ENCODE data around the gene ZNF425.
"Not testable (repeated sequence)": the region's sequence is repeated elsewhere in the genome, so short reads cannot be mapped to it uniquely, and the experiment has no call there.

ZNF425 gene

DNA sequence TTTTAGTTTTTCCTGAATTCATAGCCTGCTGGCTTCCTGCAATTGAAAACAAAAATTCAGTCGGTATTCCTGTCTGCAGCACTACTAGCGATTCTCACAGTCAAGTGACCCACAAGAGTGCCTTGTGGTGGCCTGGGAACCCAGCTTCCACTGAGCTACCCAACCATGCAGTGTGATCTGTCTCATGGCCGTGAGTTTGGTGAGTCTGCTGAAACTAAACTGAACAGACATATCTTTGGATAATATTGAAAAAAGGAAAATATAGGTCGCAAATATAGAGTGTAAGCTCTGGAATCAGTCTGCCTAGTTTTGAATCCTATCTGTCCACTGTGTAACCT lies 53.7 kb downstream of the ZNF425 start:
- DNase-seq: no peak

DNA sequence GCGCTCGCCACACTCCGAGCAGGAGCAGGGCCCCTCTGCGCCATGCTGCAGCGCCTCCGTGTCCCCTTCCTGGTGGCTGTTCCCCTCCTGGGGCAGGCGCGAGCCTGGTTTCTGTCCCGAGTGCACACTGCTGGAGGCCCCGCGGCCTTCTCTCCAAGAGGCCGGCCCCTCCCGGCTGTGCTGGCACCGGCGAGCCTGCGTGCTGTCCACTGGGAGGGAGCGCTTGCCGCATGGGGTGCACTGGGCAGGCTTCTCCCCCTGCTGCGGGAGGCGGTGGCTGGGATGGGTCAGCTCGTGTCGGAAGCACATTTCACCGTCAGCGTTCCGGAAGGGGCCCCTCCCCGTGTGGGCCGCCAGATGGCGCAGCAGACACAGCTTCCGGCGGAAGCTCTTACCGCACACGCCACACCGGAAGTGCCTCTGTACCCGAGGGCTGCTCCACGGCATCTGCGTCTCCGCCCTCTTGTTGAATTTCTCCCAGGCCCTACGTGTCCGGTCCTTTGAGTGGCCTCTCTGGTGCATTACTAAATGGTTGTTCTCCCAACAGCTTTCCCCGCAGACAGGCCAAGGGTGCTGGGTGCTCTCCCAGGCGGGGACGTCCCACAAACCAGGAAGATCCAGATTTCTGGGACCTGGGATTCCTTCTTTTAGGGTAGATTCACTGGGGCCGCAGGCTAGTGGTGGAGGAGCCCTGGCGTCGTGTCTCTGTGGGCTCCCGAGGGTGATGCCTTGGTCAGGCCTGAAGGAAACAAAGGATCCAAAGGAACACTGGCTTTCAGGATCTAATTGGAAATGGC lies 54.3 kb downstream of the ZNF425 start:
- no peak for DNase-seq

DNA sequence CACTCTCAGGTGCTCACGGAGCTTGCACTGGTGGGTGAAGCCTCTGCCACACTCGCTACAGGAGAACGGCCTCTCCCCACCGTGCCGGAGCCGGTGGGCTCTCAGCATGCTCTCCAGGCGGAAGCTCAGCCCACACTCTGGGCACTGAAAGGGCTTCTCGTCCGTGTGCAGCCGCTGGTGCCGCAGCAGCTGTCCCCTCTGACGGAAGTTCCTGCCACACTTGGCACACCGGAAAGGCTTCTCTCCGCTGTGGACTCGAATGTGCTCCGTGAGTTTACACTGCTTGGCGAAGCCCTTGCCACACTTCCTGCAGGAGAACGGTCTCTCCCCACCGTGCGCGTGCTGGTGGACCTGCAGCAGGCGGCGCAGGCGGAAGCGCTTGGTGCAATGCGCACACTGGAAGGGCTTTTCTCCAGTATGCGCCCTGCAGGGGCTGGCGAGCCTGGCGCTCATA lies 54.9 kb downstream of the ZNF425 start:
- DNase-seq: no peak

DNA sequence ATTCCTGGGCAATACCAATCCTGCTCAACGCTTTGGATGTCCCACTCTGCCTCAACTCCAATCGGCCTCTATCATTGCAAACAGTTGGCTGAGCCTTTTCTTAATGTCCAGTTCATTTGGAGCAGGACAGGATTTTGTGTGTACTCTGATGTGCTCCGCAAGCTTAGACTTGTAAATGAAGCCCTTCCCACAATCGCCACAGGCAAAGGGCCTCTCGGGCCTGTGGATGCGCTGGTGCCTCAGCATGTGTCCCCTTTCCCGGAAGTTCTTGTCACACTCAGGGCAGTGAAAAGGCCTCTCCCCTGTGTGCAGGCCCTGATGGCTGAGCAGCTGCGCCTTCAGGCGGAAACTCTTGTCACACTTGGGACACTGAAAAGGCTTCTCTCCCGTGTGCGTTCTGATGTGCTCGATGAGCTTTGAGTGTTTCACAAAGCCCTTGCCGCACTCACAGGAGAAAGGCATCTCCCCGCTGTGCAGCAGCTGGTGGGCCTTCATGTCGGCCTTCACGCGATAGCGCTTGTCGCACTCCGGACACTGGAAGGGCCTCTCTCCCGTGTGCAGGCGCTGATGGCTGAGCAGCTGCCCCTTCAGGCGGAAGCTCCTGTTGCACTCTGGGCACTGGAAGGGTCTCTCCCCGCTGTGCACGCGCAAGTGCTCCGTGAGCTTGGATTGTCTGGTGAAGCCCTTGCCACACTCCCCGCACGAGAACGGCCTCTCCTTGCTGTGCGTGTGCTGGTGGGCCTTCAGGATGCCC lies 55.6 kb downstream of the ZNF425 start:
- DNase-seq: no peak

DNA sequence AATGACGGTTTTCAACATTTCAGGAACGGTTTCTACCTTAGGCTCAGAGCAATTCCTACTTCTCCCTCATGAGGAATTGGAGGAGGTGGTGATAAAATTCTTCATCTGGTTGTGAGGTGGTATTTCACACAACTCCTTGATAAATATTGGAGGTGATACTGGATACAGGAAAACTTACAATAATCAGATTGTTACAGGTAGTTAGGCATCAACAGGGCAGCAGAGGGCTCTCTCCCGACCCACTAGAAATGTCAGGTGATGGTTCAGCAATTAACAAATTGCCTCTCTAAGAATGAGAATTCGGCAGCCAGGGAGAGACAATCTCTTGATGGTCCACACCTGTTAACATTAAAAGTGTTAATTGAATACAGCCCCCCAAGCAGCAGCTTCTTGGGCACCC lies 58.3 kb downstream of the ZNF425 start:
- no peak for DNase-seq

DNA sequence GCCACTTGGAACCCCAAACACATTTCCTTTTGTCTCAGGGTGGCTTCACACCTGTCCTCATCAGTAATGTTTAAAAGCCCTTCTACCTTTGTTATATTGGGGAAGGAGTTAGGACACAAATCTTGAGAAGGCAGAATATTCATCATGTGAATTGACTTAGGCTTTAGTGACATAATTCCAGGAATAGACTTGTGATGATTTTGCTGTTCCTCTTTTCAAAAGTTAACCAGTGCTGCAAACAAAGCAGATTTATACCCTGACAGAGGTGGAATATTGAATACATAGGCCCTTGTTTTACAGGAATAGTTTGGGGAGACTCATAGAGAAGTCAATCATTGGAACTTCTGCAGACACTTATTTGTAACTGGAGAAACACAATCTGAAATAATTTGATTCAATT lies 62.6 kb downstream of the ZNF425 start:
- no peak for DNase-seq

DNA sequence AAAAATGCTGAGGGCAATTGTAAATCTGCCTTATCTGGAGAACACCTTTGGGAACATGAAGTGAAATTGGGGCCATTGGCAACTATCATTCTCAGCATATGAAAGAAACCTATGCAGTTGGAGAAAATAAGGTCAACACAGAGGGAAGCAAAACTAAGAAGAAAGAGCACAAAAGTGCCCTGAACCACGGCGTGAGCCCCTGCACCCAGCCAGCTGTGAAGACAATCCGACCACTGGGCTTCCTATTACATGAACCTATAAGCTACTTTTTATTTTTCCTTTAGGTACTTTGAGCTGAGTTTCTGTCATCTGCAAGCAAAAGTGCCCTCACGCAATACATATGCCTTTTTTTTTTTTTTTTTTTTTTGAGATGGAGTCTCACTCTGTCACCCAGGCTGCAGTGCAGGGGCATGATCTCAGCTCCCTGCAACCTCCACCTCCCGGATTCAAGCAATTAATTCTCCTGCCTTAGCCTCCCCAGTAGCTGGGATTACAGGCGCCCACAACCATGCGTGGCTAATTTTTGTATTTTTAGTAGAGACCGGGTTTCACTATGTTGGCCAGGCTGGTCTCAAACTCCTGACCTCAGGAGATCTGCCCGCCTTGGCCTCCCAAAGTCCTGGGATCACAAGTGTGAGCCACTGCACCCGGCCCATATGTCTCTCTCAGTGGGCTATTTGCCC lies 63.8 kb downstream of the ZNF425 start:
- DNase-seq: not testable (repeated sequence)

DNA sequence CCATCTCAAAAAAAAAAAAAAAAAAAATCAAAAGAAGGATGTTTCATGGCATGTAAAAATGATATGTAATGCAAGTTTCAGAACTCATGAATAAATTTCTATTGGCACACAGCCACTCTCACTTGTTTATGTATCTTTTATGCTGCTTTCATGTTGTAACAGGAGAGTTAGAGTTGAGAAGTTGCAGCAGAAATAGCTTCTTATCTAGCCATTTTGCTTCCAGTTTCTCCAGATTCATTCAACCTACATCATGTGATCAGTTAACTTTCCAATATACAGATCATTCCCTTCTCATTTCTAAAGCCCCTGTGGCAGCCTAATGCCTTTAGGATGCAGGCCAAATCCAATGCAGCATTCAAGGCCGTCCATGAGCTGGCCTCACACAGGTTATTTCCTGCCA lies 66.0 kb downstream of the ZNF425 start:
- DNase-seq: no peak

DNA sequence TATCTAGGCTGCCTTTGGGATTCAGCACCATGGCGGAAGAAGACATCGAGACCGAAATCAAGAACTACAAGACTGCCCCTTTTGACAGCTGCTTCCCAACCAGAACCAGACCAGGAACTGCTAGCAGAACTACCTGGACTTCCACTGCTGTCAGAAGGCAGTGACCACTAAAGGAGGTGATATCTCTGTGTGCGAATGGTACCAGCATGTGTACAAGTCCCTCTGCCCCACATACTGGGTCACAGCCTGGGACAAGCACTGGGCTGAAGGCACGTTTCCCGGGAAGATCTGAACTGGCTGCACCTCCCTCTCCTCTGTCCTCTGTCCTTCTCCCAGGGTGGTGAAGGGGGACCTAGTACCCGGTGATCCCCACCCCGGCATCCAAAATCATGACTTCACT lies 72.2 kb downstream of the ZNF425 start:
- no peak for DNase-seq

DNA sequence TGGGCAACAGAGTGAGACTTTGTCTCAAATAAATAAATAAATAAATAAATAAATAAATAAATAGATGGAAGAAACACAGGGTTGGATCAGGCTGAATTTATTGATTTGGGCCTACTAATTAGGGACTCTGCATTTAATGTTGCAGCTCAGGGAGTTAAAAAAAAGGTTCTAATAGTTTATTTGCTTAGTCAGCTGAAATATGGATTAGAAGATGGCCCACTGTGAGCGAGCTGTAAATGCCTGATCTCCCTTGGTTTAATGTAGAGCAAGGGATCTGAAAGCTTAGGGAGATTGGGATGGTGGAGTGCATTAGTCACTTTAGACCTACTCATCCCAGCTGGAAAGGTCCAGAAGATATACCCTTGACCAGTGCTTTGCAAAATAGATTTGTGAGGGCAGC lies 72.7 kb downstream of the ZNF425 start:
- no peak for DNase-seq
